HL-60 (cell line): Measurements from ENCODE around the gene ADNP.

Experiments used
- DNase-seq, 2 experiments: peaks; one replicate each; pipeline ENCODE4 v3.0.0-alpha.2; 2010 to 2020; ENCODE audit warnings: low read depth in 1 of 2, low spot score in 1 of 2
- H3K27ac ChIP-seq: fragments of 250-450 bp; sonication (Bioruptor Pico); replicated peaks from 2 replicates; pipeline ENCODE4 v1.5.1; 2020; ENCODE audit warnings: mild to moderate bottlenecking, moderate library complexity
- H3K27me3 ChIP-seq: fragments of 250-450 bp; sonication (Bioruptor Pico); 2 replicates; pipeline ENCODE4 v1.5.1; 2021; ENCODE audit warnings: mild to moderate bottlenecking, moderate library complexity; ENCODE audit not compliant: insufficient read depth, poor library complexity, severe bottlenecking
- H3K4me3 ChIP-seq: replicated peaks from 2 replicates; pipeline ENCODE4 v1.5.1; 2011; ENCODE audit warnings: mild to moderate bottlenecking, control low read depth, low read length; ENCODE audit not compliant: insufficient read depth
- CTCF ChIP-seq: IDR thresholded peaks from one replicate; pipeline ENCODE4 v1.5.1; 2011; ENCODE audit warnings: low read length, control low read depth, inconsistent platforms; ENCODE audit not compliant: insufficient read depth
- GABPA ChIP-seq: IDR thresholded peaks from 2 replicates; pipeline ENCODE4 v1.6.1; 2012; ENCODE audit warnings: low read depth
- POLR2AphosphoS5 ChIP-seq: IDR thresholded peaks from 2 replicates; pipeline ENCODE4 v1.6.1; 2012; ENCODE audit warnings: low read depth
- REST ChIP-seq: IDR thresholded peaks from 2 replicates; pipeline ENCODE4 v1.6.1; 2012; ENCODE audit warnings: low read depth; ENCODE audit not compliant: insufficient replicate concordance
- SPI1 ChIP-seq: IDR thresholded peaks from 2 replicates; pipeline ENCODE4 v1.6.1; 2012; ENCODE audit warnings: low read depth, mild to moderate bottlenecking, borderline replicate concordance

Gene ADNP

GRCh38 chr20:50879649-50880550 is 51.3 kb downstream of the ADNP start:
- H3K27ac ChIP-seq, result no peak overlapping the region
- TF ChIP-seq SPI1, result no peak
- TF ChIP-seq REST, result no peak

GRCh38 chr20:50877232-50877743 is 53.9 kb downstream of the ADNP start:
- Histone ChIP-seq H3K27ac (no peak overlapping the region), H3K4me3 (no peak overlapping the region), H3K27me3 (no peaks in the 10 kb centered on the region)
- no peak for TF ChIP-seq GABPA
- no peak for TF ChIP-seq CTCF
- no peak for TF ChIP-seq SPI1
- TF ChIP-seq POLR2AphosphoS5, result no peak
- no peak for TF ChIP-seq REST
- DNase-seq, result no peak

More at GRCh38 chr20:50879649-50880550, 51.3 kb downstream of the ADNP start:
- Histone ChIP-seq H3K4me3 (no peak overlapping the region), H3K27me3 (no peaks in the 10 kb centered on the region)
- DNase-seq, result no peak

- Histone ChIP-seq H3K4me3 (no peak overlapping the region), H3K27ac (no peak overlapping the region), H3K27me3 (no peaks in the 10 kb centered on the region)
- TF ChIP-seq CTCF (no peak), REST (no peak), POLR2AphosphoS5 (no peak), GABPA (no peak), SPI1 (no peak)
- DNase-seq, result no peak
Measured at GRCh38 chr20:50876816-50877215, 54.4 kb downstream of the ADNP start.
